Spleen (tissue), 13 donors: ENCODE results near the gene GIGYF1. TPM values are rescaled to one million over a fixed set of nuclear protein-coding genes. Genes with fewer than 3 reads are reported as not detected.

ENCODE experiments used
- DNase-seq: peaks from one replicate; pipeline ENCODE4 v3.0.0-alpha.2; 2020
- H3K27ac ChIP-seq, 8 donors: fragments of 200-600 bp; sonication (generic) in 7 of 8; 1 replicate in 4 of 8; 2 replicates in 4 of 8; pipeline versions ENCODE4 v1.5.0 to v1.8.0; 2016 to 2021; ENCODE audit warnings: inconsistent platforms in 4 of 8, mild to moderate bottlenecking in 4 of 8, moderate library complexity in 1 of 8
- H3K27me3 ChIP-seq, 7 donors: fragments of 200-600 bp; sonication (generic) in 6 of 7; replicated peaks in 1 of 7; 1 replicate in 4 of 7; 2 replicates in 3 of 7; pipeline versions ENCODE4 v1.5.0 to v1.8.0; 2016 to 2021; ENCODE audit warnings: inconsistent platforms in 3 of 7, mild to moderate bottlenecking in 1 of 7
- H3K36me3 ChIP-seq, 6 donors: fragments of 200-600 bp; sonication (generic) in 5 of 6; 1 replicate in 4 of 6; 2 replicates in 2 of 6; pipeline versions ENCODE4 v1.5.0 to v1.8.0; 2016 to 2021; ENCODE audit warnings: inconsistent platforms in 2 of 6
- H3K4me1 ChIP-seq, 6 donors: fragments of 200-600 bp; sonication (generic) in 5 of 6; 1 replicate in 3 of 6; 2 replicates in 3 of 6; pipeline versions ENCODE4 v1.5.0 to v1.8.0; 2016 to 2021; ENCODE audit warnings: inconsistent platforms in 3 of 6
- H3K4me3 ChIP-seq, 8 donors: fragments of 200-600 bp; sonication (generic) in 7 of 8; 1 replicate in 4 of 8; 2 replicates in 4 of 8; pipeline versions ENCODE4 v1.5.0 to v1.8.0; 2016 to 2021; ENCODE audit warnings: inconsistent platforms in 4 of 8, mild to moderate bottlenecking in 4 of 8, moderate library complexity in 2 of 8
- H3K9me3 ChIP-seq, 8 donors: fragments of 200-600 bp; sonication (generic) in 7 of 8; 1 replicate in 4 of 8; 2 replicates in 4 of 8; pipeline versions ENCODE4 v1.5.0 to v1.8.0; 2016 to 2021; ENCODE audit warnings: inconsistent platforms in 4 of 8
- POLR2A ChIP-seq, 3 donors: fragments of 450-650 bp; IDR thresholded peaks; one replicate each; pipeline ENCODE4 v1.5.1; 2017; ENCODE audit warnings: antibody characterized with exemption in 3 of 3, mild to moderate bottlenecking in 1 of 3
- POLR2AphosphoS5 ChIP-seq, 3 donors: sonication (generic); formaldehyde crosslinking; IDR thresholded peaks; one replicate each; pipeline ENCODE4 v1.5.1; 2017; ENCODE audit warnings: antibody characterized with exemption in 3 of 3
- WGBS, 5 donors: extraction: QIAGEN DNeasy Blood & Tissue Kit in 3 of 5; methylation state at CpG; one replicate each; pipeline versions ENCODE4 v1.1.5 to v1.1.7; 2013 to 2018; 5-methylcytosine and 5-hydroxymethylcytosine counted together
- intact Hi-C: fragments of 100-400 bp; cut with DNase I; formaldehyde crosslinking; loops from one replicate; pipeline ENCODE4 v1.15.0; 2023; ENCODE audit warnings: low total_unique reads
- long read RNA-seq, 2 donors: transcript quantifications; one replicate each; lab custom pipeline, GENCODE V29; 2026
- polyA plus RNA-seq, 3 donors: library from polyadenylated mRNA; stranded (reverse); fragments of 200-250 nt; gene quantifications; one replicate each; pipeline ENCODE4 v1.2.1, GENCODE V29; 2013
- total RNA-seq, 7 donors: library from RNA; depleted of rRNA in 3 of 7; stranded (reverse); fragments of >200 nt in 3 of 7; fragmentation: NEBNext Ultra II Directional in 4 of 7; extraction: Animal tissue kit (Norgen Biotek cat#: 25700) in 4 of 7; gene quantifications; one replicate each; pipeline versions ENCODE4 v1.1.0 to v1.2.1, GENCODE V29; 2016 to 2021
- TF ChIP-seq, protein P1 (sequence below), 11 experiments: fragments of 200-600 bp in 7 of 11; fragments of 450-650 bp in 4 of 11; sonication (generic) in 4 of 11; IDR thresholded peaks in 8 of 11; conservative IDR thresholded peaks in 3 of 11; 1 replicate in 7 of 11; 2 replicates in 4 of 11; pipeline versions ENCODE4 v1.4.0 to v1.8.0; 2016 to 2021; ENCODE audit warnings: antibody characterized with exemption in 11 of 11, inconsistent platforms in 4 of 11, mild to moderate bottlenecking in 1 of 11
- donor health status: healthy with polysubstance abuse.
- donor health status: DM: no; HTN: no; CAD: no; lungs with moderate emphysema.
- donor health status: DM: no; HTN: no; CAD: no.
- donor health status: Bipolar disorder and iron deficiency.
- donor health status: healthy.
- donor health status: DM: no; HTN: no; CAD: no.
- donor health status: DM: yes; HTN: yes; CAD: no.

Gene GIGYF1, protein sequence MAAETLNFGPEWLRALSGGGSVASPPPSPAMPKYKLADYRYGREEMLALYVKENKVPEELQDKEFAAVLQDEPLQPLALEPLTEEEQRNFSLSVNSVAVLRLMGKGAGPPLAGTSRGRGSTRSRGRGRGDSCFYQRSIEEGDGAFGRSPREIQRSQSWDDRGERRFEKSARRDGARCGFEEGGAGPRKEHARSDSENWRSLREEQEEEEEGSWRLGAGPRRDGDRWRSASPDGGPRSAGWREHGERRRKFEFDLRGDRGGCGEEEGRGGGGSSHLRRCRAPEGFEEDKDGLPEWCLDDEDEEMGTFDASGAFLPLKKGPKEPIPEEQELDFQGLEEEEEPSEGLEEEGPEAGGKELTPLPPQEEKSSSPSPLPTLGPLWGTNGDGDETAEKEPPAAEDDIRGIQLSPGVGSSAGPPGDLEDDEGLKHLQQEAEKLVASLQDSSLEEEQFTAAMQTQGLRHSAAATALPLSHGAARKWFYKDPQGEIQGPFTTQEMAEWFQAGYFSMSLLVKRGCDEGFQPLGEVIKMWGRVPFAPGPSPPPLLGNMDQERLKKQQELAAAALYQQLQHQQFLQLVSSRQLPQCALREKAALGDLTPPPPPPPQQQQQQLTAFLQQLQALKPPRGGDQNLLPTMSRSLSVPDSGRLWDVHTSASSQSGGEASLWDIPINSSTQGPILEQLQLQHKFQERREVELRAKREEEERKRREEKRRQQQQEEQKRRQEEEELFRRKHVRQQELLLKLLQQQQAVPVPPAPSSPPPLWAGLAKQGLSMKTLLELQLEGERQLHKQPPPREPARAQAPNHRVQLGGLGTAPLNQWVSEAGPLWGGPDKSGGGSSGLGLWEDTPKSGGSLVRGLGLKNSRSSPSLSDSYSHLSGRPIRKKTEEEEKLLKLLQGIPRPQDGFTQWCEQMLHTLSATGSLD (N-terminal part only)
- total RNA-seq = 100 to 1,000 TPM in 1 of 7 donors, 10 to 100 TPM in 6; 35.3 to 102 (median 71.5) TPM
- polyA plus RNA-seq = 10 to 100 TPM; 15.4 to 56.2 (median 36.0) TPM
- long read RNA-seq, donor 1 = 0 reads
- long read RNA-seq, donor 2 = 0 reads

DNA sequence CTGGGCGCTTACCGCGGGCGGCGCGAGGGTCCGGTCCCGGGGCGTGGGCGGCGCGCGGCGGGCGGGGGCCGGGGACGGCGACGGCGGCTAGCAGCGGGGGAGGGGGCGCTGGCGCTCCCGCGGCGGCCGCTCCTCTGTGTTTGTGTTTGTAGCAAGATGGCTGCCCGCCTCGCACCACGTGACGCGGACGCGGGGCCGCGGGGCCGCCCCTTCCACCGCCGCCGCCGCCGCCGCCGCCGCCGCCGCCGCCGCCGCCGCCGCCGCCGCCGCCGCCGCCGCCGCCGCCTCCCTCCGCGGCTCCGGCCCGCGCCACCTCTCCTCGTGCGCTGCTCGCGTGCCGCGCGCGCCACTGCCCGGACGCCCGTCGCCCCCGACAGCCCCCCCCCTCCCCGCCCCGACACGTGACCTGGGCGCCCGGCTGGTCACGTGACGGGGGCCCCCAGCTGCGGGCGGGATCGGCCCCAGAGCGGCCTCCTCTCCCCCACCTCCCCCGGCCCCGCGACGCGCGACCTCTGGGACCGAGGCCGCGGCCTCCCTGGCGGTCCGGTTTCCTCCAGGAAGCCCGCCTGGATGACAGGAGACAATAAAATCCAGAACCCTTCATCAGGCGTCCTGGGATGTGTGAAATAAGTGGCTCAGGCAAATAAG, at the start of gene GIGYF1:
TSS of gene GIGYF1 (minus strand) at position 153 of the 648 bp plus-strand sequence. CDS start 6,012 bp downstream, outside the sequence.
- WGBS, 5 donors = 1 to 2% (median 1%) methylated on average over 14 to 72 of the region's 102 CpGs
- H3K27me3 ChIP-seq = peaks cover 0 to 1% (median 0%) of the 10 kb centered on the region in 7 donors
- peak; percentile 94 for DNase-seq
- H3K36me3 ChIP-seq = peaks cover 0 to 10% (median 1%) of the 10 kb centered on the region in 6 donors
- H3K9me3 ChIP-seq = no peaks in the 10 kb centered on the region
- TF ChIP-seq, protein P1, sequence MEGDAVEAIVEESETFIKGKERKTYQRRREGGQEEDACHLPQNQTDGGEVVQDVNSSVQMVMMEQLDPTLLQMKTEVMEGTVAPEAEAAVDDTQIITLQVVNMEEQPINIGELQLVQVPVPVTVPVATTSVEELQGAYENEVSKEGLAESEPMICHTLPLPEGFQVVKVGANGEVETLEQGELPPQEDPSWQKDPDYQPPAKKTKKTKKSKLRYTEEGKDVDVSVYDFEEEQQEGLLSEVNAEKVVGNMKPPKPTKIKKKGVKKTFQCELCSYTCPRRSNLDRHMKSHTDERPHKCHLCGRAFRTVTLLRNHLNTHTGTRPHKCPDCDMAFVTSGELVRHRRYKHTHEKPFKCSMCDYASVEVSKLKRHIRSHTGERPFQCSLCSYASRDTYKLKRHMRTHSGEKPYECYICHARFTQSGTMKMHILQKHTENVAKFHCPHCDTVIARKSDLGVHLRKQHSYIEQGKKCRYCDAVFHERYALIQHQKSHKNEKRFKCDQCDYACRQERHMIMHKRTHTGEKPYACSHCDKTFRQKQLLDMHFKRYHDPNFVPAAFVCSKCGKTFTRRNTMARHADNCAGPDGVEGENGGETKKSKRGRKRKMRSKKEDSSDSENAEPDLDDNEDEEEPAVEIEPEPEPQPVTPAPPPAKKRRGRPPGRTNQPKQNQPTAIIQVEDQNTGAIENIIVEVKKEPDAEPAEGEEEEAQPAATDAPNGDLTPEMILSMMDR (IDR thresholded peaks at IDR 0.05 in 8 of 11, conservative IDR thresholded peaks at IDR 0.05 in 3 of 11) = no peak
- TF ChIP-seq POLR2AphosphoS5 (IDR thresholded peaks at IDR 0.05) (peak; percentile 14 to 65 (median 53)), POLR2A (IDR thresholded peaks at IDR 0.05) (no peak)
- intact Hi-C loops = no loop called here
- H3K27ac ChIP-seq = peak within 1 kb of the TSS; percentile 54 to 87 (median 78)
- peak within 1 kb of the TSS; percentile 70 to 97 (median 86) for H3K4me3 ChIP-seq
- H3K4me1 ChIP-seq = peaks cover 37 to 60% (median 52%) of the 10 kb centered on the region in 6 donors

GRCh38 chr7:100739934-100740333, 45.9 kb upstream of the GIGYF1 start:
- Histone ChIP-seq H3K27ac (no peak overlapping the region), H3K9me3 (no peaks in the 10 kb centered on the region), H3K4me1 (peaks cover 0 to 5% (median 0%) of the 10 kb centered on the region in 6 donors), H3K36me3 (no peaks in the 10 kb centered on the region), H3K4me3 (no peak overlapping the region), H3K27me3 (peaks cover 0 to 6% (median 0%) of the 10 kb centered on the region in 7 donors)
- no peak for DNase-seq
- WGBS, 5 donors = 91 to 94% (median 93%) methylated on average over 6 of the region's 6 CpGs; no CpG with 5 or more reads in 2 of the 5 donors
- intact Hi-C loops = no loop called here
- TF ChIP-seq POLR2AphosphoS5 (IDR thresholded peaks at IDR 0.05) (no peak), POLR2A (IDR thresholded peaks at IDR 0.05) (no peak)
- TF ChIP-seq, protein P1 (IDR thresholded peaks at IDR 0.05 in 8 of 11, conservative IDR thresholded peaks at IDR 0.05 in 3 of 11) = no peak

DNA sequence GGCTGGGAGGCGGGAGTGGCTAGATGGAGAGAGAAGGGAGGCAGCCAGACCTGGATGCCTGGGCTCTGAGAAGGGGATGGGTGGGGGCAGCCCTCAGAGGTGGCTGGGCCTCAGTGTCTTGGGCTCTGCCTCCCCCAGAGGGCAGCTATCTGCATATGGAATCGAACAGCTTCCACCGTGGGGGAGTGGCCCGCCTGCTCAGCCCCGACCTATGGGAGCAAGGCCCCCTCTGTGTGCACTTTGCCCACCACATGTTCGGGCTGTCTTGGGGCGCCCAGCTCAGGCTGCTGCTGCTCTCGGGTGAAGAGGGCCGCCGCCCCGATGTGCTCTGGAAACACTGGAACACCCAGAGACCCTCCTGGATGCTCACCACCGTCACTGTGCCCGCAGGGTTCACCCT, 42.6 kb upstream of the GIGYF1 start:
- WGBS, 5 donors = 70 to 85% methylated on average over 6 to 13 of the region's 13 CpGs; no CpG with 5 or more reads in 3 of the 5 donors

More for the DNA sequence above, 42.6 kb upstream of the GIGYF1 start:
- no peak overlapping the region for H3K27ac ChIP-seq
- intact Hi-C loops = no loop called here
- no peak overlapping the region for H3K4me3 ChIP-seq
- H3K36me3 ChIP-seq = no peaks in the 10 kb centered on the region
- TF ChIP-seq POLR2AphosphoS5 (IDR thresholded peaks at IDR 0.05) = no peak
- TF ChIP-seq POLR2A (IDR thresholded peaks at IDR 0.05) = no peak
- TF ChIP-seq, protein P1 (IDR thresholded peaks at IDR 0.05 in 8 of 11, conservative IDR thresholded peaks at IDR 0.05 in 3 of 11) = no peak
- H3K4me1 ChIP-seq = no peaks in the 10 kb centered on the region
- no peaks in the 10 kb centered on the region for H3K9me3 ChIP-seq
- no peak for DNase-seq
- peaks cover 0 to 2% (median 0%) of the 10 kb centered on the region in 7 donors for H3K27me3 ChIP-seq
